Measurements from ENCODE around the gene IRX4.

Gene IRX4

DNA sequence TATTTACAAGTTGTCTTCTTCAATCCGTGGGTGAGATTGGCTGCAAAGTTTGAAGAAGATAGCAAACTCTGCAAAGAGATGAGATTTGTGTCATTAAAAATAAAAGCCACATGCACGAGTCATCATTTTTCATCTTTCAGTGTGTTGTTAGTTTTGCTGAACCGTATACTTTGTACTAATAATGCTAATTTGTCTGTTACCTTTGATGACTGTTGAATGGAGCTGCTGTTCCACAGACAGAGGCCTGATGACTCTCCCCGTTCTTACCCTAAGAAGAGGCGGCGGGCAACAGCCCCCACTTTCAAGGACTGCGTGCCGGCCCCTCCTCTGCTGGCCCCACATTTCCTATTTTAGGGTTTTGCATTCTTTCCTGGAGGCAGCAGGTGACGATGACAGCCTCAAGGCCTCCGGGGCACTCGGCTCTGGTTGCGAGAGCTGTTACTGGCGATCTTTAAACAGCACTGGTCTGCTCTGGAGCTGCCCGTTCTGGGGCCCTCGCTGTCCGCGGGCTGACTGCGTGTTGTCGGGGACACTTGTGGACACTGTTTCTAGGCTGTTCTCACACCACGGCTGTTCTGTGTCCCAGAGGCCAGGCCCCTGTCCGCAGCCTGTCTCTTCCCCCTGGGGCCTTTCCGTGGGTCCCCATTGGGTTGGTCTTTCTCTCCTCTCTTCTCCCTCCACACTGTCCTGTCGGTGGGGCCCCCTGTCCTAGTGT lies 46.4 kb downstream of the IRX4 start:
- no peak for DNase-seq (ENCODE audit: low spot score)

GRCh38 chr5:1835431-1835830 lies 47.3 kb downstream of the IRX4 start:
- no peak for DNase-seq (ENCODE audit: low spot score)

DNA sequence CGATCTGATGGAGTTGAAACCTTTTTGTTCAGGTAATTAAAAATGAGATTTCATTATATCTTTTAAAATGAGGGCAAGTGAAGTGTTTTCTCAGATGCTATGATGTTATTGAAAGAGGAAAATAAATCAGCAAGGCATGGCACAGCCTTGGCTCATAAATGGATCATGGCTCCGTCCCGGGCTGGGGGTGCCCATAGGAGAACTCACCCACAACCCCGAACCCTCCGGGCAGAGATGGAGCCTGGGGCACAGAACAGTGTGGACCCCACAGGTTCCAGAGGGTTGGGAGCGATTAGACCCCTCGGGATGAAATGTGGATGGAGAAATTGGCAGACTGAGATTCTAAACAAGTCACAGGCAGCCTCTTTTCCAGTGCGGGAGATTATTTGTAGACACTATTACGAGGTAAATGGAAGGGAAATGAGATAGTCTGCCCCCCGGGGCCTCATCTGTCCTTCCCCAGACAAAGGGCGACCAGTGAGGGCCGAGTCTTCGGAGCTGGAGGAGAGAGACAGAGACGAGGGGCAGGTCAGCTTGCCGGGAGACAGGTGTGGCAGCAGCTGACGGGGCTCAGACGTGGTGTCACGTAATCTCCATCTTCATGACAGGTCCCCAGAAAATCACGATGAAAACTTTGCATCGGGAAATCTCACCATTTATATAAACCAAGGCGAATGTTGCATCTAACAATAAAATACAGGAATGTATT lies 47.9 kb downstream of the IRX4 start:
- no peak for DNase-seq (ENCODE audit: low spot score)

GRCh38 chr5:1834022-1834551 lies 48.6 kb downstream of the IRX4 start:
- no peak for DNase-seq (ENCODE audit: low spot score)

- DNase-seq (ENCODE audit: low spot score), result no peak
These were observed 49.3 kb downstream of the IRX4 start for GRCh38 chr5:1833264-1834021.

DNA sequence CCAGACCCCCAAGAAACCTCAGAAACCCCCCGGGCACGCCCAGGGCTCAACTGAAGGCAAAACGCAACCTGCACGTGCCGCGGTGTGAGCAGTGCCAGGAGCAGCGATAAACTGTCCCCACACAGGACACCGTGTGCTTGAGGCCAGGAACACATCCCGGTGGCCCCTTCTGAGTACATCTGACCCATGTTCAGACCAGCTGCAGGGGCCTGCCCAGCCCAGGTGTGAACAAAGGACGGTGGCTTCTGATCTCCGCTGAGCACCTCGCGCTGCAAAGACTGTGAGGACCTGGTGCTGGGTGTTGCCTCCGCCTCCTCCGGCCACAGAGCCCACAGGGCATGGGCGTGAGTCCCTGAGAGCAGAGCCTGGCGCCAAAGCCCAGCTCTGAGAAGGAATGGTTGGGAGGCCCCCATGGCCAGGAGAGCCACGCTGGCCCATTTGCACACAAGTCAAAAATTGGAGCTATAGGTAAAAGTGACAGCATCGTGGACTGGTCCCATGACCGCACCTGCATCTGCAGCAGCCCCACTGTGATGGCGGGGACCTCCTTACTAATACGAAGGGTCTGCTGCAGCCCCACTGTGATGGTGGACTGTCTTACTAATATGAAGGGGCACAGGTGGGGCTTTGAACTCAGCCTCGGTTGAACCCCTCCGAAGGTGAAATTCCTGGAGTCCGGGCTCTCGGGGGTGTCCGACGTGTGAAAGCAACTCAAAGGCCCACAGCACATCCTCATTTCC lies 50.0 kb downstream of the IRX4 start:
- DNase-seq (ENCODE audit: low spot score), result no peak

DNA sequence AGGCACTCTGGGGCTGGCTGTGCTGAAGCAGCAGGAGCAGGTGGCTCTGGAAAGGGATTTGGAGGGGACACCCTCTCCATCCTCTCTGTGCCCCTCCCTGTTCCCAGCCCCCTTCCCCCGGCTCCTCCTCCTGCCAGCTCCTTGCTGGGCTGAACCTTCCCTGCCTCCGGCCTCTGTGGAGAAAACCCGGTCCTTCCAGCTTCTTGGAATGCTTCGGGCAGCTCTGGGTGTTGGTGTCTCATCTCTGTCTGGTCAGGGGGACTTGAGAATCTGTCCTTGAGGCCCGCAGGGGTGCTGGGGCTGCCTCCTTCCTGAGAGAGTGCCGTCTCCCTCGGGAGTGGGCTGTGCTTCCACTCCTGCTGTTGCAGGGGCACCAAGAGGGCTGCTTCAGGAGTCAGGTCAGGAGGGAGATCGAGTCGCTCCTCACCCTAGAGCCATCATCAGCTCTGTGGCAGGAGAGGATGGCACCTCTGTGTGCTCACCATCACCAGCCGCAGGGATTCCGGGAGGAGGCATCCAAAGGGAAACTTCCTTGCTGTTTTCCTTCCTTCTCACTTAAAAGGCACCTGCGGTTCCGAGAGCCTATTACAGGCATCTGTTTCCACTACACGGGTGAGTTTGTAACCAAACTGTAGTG lies 50.9 kb downstream of the IRX4 start:
- DNase-seq (ENCODE audit: low spot score), result no peak

- no peak for DNase-seq (ENCODE audit: low spot score)
These were observed 51.5 kb downstream of the IRX4 start for GRCh38 chr5:1831257-1831656.

GRCh38 chr5:1830571-1831228 lies 52.0 kb downstream of the IRX4 start:
- DNase-seq (ENCODE audit: low spot score), result no peak

- no peak for DNase-seq (ENCODE audit: low spot score)
These were observed 54.8 kb downstream of the IRX4 start for GRCh38 chr5:1827886-1828397.
